SU-DHL-6 (cell line): ENCODE measurements around the gene SF3B5.

ENCODE experiments used
- H2AFZ ChIP-seq: fragments of 200-600 bp; sonication (generic); 2 replicates; pipeline ENCODE4 v1.6.1; 2014; ENCODE audit warnings: low read depth, mild to moderate bottlenecking, moderate library complexity, mixed read lengths, antibody characterized with exemption, low read length; ENCODE audit not compliant: severe bottlenecking
- H3F3A ChIP-seq: fragments of 200-600 bp; shearing (Covaris generic); 2 replicates; pipeline ENCODE4 v1.6.0; 2016; ENCODE audit warnings: antibody characterized with exemption, mild to moderate bottlenecking; ENCODE audit not compliant: insufficient read depth
- H3K27ac ChIP-seq: fragments of 200-600 bp; sonication (generic); 2 replicates; pipeline ENCODE4 v1.5.1; 2016; ENCODE audit warnings: low read depth, mild to moderate bottlenecking, low read length, moderate library complexity, mixed read lengths
- H3K27me3 ChIP-seq: fragments of 200-600 bp; sonication (generic), shearing (Covaris generic); 2 replicates; pipeline ENCODE4 v1.6.0; 2014; ENCODE audit warnings: mild to moderate bottlenecking, low read length
- H3K36me3 ChIP-seq: fragments of 200-600 bp; sonication (generic); 2 replicates; pipeline ENCODE4 v1.6.1; 2014; ENCODE audit warnings: mild to moderate bottlenecking, low read length, mixed read lengths
- H3K4me2 ChIP-seq: fragments of 300-600, 200-600 bp; shearing (Covaris generic), sonication (generic); 2 replicates; pipeline ENCODE4 v1.6.0; 2014; ENCODE audit warnings: low read length, low read depth, mild to moderate bottlenecking; ENCODE audit not compliant: poor library complexity, severe bottlenecking
- H3K4me3 ChIP-seq: fragments of 200-600 bp; sonication (generic); 2 replicates; pipeline ENCODE4 v1.5.1; 2014; ENCODE audit warnings: antibody characterized with exemption, low read length, mild to moderate bottlenecking, mixed read lengths; ENCODE audit not compliant: insufficient read depth, poor library complexity, severe bottlenecking
- H3K79me2 ChIP-seq: fragments of 200-600 bp; sonication (generic); 2 replicates; pipeline ENCODE4 v1.6.1; 2014; ENCODE audit warnings: mild to moderate bottlenecking, low read length, moderate library complexity; ENCODE audit not compliant: insufficient read depth
- H3K9ac ChIP-seq: fragments of 200-600 bp; sonication (generic); 2 replicates; pipeline ENCODE4 v1.7.0; 2014; ENCODE audit warnings: mild to moderate bottlenecking, low read length
- H3K9me2 ChIP-seq: fragments of 200-600 bp; sonication (generic); replicated peaks from 2 replicates; pipeline ENCODE4 v1.6.1; 2014; ENCODE audit warnings: low read length; ENCODE audit not compliant: insufficient read depth
- H3K9me3 ChIP-seq: fragments of 200-600 bp; sonication (generic); 2 replicates; pipeline ENCODE4 v1.6.1; 2014; ENCODE audit warnings: low read length, mixed read lengths; ENCODE audit not compliant: insufficient read depth
- H4K20me1 ChIP-seq: fragments of 200-600 bp; sonication (generic); 2 replicates; pipeline ENCODE4 v1.6.1; 2014; ENCODE audit warnings: low read depth, mild to moderate bottlenecking, antibody characterized with exemption, low read length, moderate library complexity, mixed read lengths
- EZH2phosphoT487 ChIP-seq: fragments of 200-600 bp; sonication (generic), shearing (Covaris generic); conservative IDR thresholded peaks from 2 replicates; pipeline ENCODE4 v1.6.1; 2018; ENCODE audit warnings: mild to moderate bottlenecking, antibody characterized with exemption, low read length, moderate library complexity, mixed read lengths
- TF ChIP-seq, protein P1 (sequence below): fragments of 200-600 bp; sonication (generic); IDR thresholded peaks from one replicate; pipeline ENCODE4 v1.5.1; 2017; ENCODE audit warnings: antibody characterized with exemption, mild to moderate bottlenecking, low read length, moderate library complexity; ENCODE audit not compliant: insufficient read depth, poor library complexity, severe bottlenecking

SF3B5 gene

DNA sequence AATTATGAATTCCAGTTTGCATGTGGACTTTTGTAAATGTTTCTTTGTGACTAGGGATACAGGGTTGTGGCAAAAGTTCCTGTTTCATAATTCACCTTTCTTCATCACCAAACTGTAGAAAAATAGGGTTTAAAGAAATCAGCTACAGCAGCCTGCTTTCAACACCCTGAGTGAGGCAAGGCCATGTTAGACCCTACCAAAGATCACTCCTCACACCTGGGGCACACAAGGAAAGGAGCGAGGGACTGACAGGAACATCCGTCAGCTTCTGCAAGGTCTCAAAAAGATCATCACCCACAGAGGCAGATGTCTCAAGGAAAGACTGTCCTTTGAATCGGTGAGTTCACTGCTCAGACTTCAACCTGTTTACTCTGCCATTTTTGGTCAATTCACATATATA, 44.4 kb upstream of the SF3B5 start:
- Histone ChIP-seq H3K79me2 (no peaks in the 10 kb centered on the region), H4K20me1 (no peaks in the 10 kb centered on the region), H3K9me3 (no peaks in the 10 kb centered on the region), H3K9ac (no peak overlapping the region), H2AFZ (no peak overlapping the region), H3F3A (no peaks in the 10 kb centered on the region), H3K4me3 (no peak overlapping the region), H3K4me2 (no peak overlapping the region), H3K27ac (no peak overlapping the region), H3K9me2 (no peaks in the 10 kb centered on the region), H3K36me3 (no peaks in the 10 kb centered on the region), H3K27me3 (no peaks in the 10 kb centered on the region)
- TF ChIP-seq, protein P1, sequence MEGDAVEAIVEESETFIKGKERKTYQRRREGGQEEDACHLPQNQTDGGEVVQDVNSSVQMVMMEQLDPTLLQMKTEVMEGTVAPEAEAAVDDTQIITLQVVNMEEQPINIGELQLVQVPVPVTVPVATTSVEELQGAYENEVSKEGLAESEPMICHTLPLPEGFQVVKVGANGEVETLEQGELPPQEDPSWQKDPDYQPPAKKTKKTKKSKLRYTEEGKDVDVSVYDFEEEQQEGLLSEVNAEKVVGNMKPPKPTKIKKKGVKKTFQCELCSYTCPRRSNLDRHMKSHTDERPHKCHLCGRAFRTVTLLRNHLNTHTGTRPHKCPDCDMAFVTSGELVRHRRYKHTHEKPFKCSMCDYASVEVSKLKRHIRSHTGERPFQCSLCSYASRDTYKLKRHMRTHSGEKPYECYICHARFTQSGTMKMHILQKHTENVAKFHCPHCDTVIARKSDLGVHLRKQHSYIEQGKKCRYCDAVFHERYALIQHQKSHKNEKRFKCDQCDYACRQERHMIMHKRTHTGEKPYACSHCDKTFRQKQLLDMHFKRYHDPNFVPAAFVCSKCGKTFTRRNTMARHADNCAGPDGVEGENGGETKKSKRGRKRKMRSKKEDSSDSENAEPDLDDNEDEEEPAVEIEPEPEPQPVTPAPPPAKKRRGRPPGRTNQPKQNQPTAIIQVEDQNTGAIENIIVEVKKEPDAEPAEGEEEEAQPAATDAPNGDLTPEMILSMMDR, result no peak
- TF ChIP-seq EZH2phosphoT487, result no peak

GRCh38 chr6:144138542-144138941, 43.2 kb upstream of the SF3B5 start:
- Histone ChIP-seq H3K79me2 (no peaks in the 10 kb centered on the region), H3K4me3 (no peak overlapping the region), H3K27me3 (no peaks in the 10 kb centered on the region), H2AFZ (no peak overlapping the region), H3K9ac (no peak overlapping the region), H3F3A (no peaks in the 10 kb centered on the region), H3K27ac (no peak overlapping the region), H3K36me3 (no peaks in the 10 kb centered on the region), H4K20me1 (no peaks in the 10 kb centered on the region), H3K9me2 (no peaks in the 10 kb centered on the region), H3K9me3 (no peaks in the 10 kb centered on the region), H3K4me2 (no peak overlapping the region)
- TF ChIP-seq EZH2phosphoT487, result no peak
- TF ChIP-seq, protein P1, result no peak

DNA sequence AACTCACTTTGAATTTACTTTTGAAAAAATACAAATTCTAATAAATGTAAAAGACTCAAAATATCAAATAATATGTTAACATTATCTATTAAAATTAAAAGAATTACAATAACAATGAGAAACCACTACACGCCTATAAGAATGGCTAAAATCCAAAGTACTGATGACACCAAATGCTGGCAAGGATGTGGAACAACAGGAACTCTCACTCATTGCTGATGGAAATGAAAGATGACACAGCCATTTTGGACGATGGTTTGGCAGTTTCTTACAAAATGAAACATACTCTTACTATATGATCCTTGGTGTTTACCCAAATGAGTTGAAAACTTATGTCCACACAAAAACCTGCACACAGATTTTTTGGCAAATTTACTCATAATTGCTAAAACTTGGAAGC, 39.4 kb upstream of the SF3B5 start:
- no peaks in the 10 kb centered on the region for H3K79me2 ChIP-seq
- TF ChIP-seq, protein P1, result no peak
- H3K27ac ChIP-seq, result no peak overlapping the region

GRCh38 chr6:144134176-144134575, 38.8 kb upstream of the SF3B5 start:
- H3F3A ChIP-seq, result no peaks in the 10 kb centered on the region
- H3K79me2 ChIP-seq, result no peaks in the 10 kb centered on the region
- no peak for TF ChIP-seq EZH2phosphoT487
- TF ChIP-seq, protein P1, result no peak
- no peaks in the 10 kb centered on the region for H3K9me2 ChIP-seq
- no peaks in the 10 kb centered on the region for H3K36me3 ChIP-seq
- no peak overlapping the region for H2AFZ ChIP-seq
- H3K4me3 ChIP-seq, result no peak overlapping the region
- no peaks in the 10 kb centered on the region for H3K27me3 ChIP-seq
- no peak overlapping the region for H3K27ac ChIP-seq
- H4K20me1 ChIP-seq, result no peaks in the 10 kb centered on the region
- no peak overlapping the region for H3K4me2 ChIP-seq
- H3K9me3 ChIP-seq, result no peaks in the 10 kb centered on the region
- H3K9ac ChIP-seq, result no peak overlapping the region

More for the DNA sequence above, 39.4 kb upstream of the SF3B5 start:
- Histone ChIP-seq H3F3A (no peaks in the 10 kb centered on the region), H3K9me3 (no peaks in the 10 kb centered on the region), H3K9ac (no peak overlapping the region), H3K9me2 (no peaks in the 10 kb centered on the region), H3K27me3 (no peaks in the 10 kb centered on the region), H2AFZ (no peak overlapping the region), H4K20me1 (no peaks in the 10 kb centered on the region), H3K4me3 (no peak overlapping the region), H3K4me2 (no peak overlapping the region), H3K36me3 (no peaks in the 10 kb centered on the region)
